ENCODE measurements around the gene STAC3. TPM values are rescaled to one million over a fixed set of nuclear protein-coding genes. Genes with fewer than 3 reads are reported as not detected.

Gene STAC3
- total and polyA plus RNA-seq, 9 of the 15 experiments (the other 6 are each of a cell fraction or from before 2014, with no cell fraction given) = 0.45 to 6.4 (median 3.3) TPM

GRCh38 chr12:57240066-57240921 is 10.7 kb downstream of the STAC3 start (continued):
- TF ChIP-seq ATF6 (CRISPR knock-in tag; IDR thresholded peaks at IDR 0.05) (no peak), EP400 (IDR thresholded peaks at IDR 0.05) (peak; percentile 84), SMARCB1 (IDR thresholded peaks at IDR 0.05; ENCODE audit: insufficient read length, low read depth) (no peak), SIN3A (IDR thresholded peaks at IDR 0.05; ENCODE audit: borderline replicate concordance in 2 of 2, control insufficient read depth in 1 of 2, low read depth in 2 of 2, low read length in 2 of 2) (peak in 1 of 2 experiments; percentile 34; a peak in 1 of 4 replicates), SNRNP70 (optimal IDR thresholded peaks at IDR 0.05; ENCODE audit: low read depth, low read length) (no peak), POLR2A (conservative IDR thresholded peaks at IDR 0.05) (no peak), ZNF518B (CRISPR knock-in tag; IDR thresholded peaks at IDR 0.05) (no peak), SNIP1 (IDR thresholded peaks at IDR 0.05; ENCODE audit: low read depth) (no peak), THAP12 (CRISPR knock-in tag; IDR thresholded peaks at IDR 0.05) (no peak), TRIM24 (IDR thresholded peaks at IDR 0.05) (no peak), ID3 (CRISPR knock-in tag; IDR thresholded peaks at IDR 0.05) (no peak), ID3 (tag; IDR thresholded peaks at IDR 0.05) (no peak), ZKSCAN1 (IDR thresholded peaks at IDR 0.05; ENCODE audit: low read depth, low read length) (no peak), NONO (IDR thresholded peaks at IDR 0.05; ENCODE audit: low read depth in 2 of 2, low read length in 1 of 2) (0 out of 4 replicates have a peak, but pooled peaks of 1 of the 2 experiments have one; percentile 35), RAD51 (IDR thresholded peaks at IDR 0.05; ENCODE audit: borderline replicate concordance, low read depth) (no peak)
